HepG2 (cell line): Measurements from ENCODE around the gene NEIL1. TPM values are rescaled to one million over a fixed set of nuclear protein-coding genes. Genes with fewer than 3 reads are reported as not detected.
A peak's percentile ranks its signal among the peaks of the same experiment; 100 is the strongest.

Experiments
- ATAC-seq: fragments of 200-7000 bp; cut with Tn5 transposase; 3 replicates; pipeline ENCODE4 v1.9.1; 2020; ENCODE audit warnings: mild to moderate bottlenecking, moderate library complexity
- BruUV-seq: library from RNA; stranded (reverse); fragments of 400-500 nt; replicated peaks from 2 replicates; lab custom pipeline; 2021; lab: Mats Ljungman, UMichigan
- CTCF ChIA-PET: fragments of 300-600 bp; formaldehyde crosslinking; extraction: SDS; loops from one replicate; lab custom pipeline; 2021; ENCODE audit warnings: low total read pairs, inconsistent platforms, low intra/inter-chr PET ratio; lab: Yijun Ruan, JAX
- POLR2A ChIA-PET: fragments of 350-600 bp; sonication (Branson Sonifier 250); formaldehyde crosslinking; loops from one replicate; lab custom pipeline; 2020; ENCODE audit warnings: antibody characterized with exemption, inconsistent platforms; lab: Yijun Ruan, JAX
- DNase-seq: peaks from one replicate; pipeline ENCODE4 v3.0.0-alpha.2; 2015; ENCODE audit warnings: low spot score
- FAIRE-seq: peaks from 3 replicates; lab custom pipeline; 2011; peaks lifted over from hg19 to GRCh38; lab: Jason Lieb, UNC
- H2AFZ ChIP-seq: one replicate; pipeline ENCODE4 v1.6.1; 2011; ENCODE audit warnings: low read length, inconsistent platforms
- H3K27ac ChIP-seq: fragments of 300-600 bp; 3 replicates; pipeline ENCODE4 v1.8.0; 2011; ENCODE audit warnings: mixed run types, mild to moderate bottlenecking, mixed read lengths, low read length, inconsistent platforms; ENCODE audit not compliant: insufficient read depth; ENCODE audit errors: extremely low read length
- H3K27me3 ChIP-seq, 2 experiments: fragments of 200-600 bp in 1 of 2; 2 replicates in 1 of 2; 3 replicates in 1 of 2; pipeline versions ENCODE4 v1.6.0 to v1.8.0; 2011; ENCODE audit warnings: low read length in 2 of 2, mild to moderate bottlenecking in 2 of 2, moderate library complexity in 2 of 2, inconsistent platforms in 1 of 2; ENCODE audit not compliant: insufficient read depth in 2 of 2, control insufficient read depth in 1 of 2
- H3K36me3 ChIP-seq, 2 experiments: fragments of 200-600 bp in 1 of 2; replicated peaks in 1 of 2; 2 replicates in 1 of 2; 3 replicates in 1 of 2; pipeline versions ENCODE4 v1.5.1 to v1.8.0; 2011; ENCODE audit warnings: low read length in 2 of 2, inconsistent platforms in 1 of 2; ENCODE audit not compliant: insufficient read depth in 2 of 2, control insufficient read depth in 1 of 2
- H3K4me1 ChIP-seq: 2 replicates; pipeline ENCODE4 v1.5.1; 2012; ENCODE audit warnings: low read length, inconsistent platforms; ENCODE audit not compliant: insufficient read depth
- H3K4me2 ChIP-seq: 2 replicates; pipeline ENCODE4 v1.6.0; 2011; ENCODE audit warnings: low read depth, low read length, inconsistent platforms
- H3K4me3 ChIP-seq, 3 experiments: fragments of 200-600 bp in 1 of 3; sonication (generic), shearing (Covaris generic) in 1 of 3; replicated peaks in 1 of 3; 2 replicates each; pipeline ENCODE4 v1.5.1; 2011 to 2016; ENCODE audit warnings: low read length in 3 of 3, inconsistent platforms in 2 of 3, low read depth in 2 of 3, mild to moderate bottlenecking in 2 of 3, control low read depth in 1 of 3, mixed read lengths in 1 of 3; ENCODE audit not compliant: insufficient read depth in 1 of 3
- H3K79me2 ChIP-seq: one replicate; pipeline ENCODE4 v1.6.1; 2011; ENCODE audit warnings: low read length, inconsistent platforms; ENCODE audit not compliant: insufficient read depth
- H3K9ac ChIP-seq: 2 replicates; pipeline ENCODE4 v1.6.0; 2011; ENCODE audit warnings: mild to moderate bottlenecking, low read depth, low read length, inconsistent platforms; ENCODE audit not compliant: insufficient read depth
- H3K9me3 ChIP-seq: 2 replicates; pipeline ENCODE4 v1.5.1; 2012; ENCODE audit warnings: mild to moderate bottlenecking, low read length
- H4K20me1 ChIP-seq: 2 replicates; pipeline ENCODE4 v1.6.0; 2011; ENCODE audit warnings: inconsistent platforms, mild to moderate bottlenecking, low read length, moderate library complexity; ENCODE audit not compliant: insufficient read depth
- CBX1 ChIP-seq: IDR thresholded peaks from one replicate; pipeline ENCODE4 v1.6.1; 2016; ENCODE audit warnings: antibody characterized with exemption, low read depth
- NCOA2 ChIP-seq: sonication (generic); formaldehyde crosslinking; IDR thresholded peaks from 2 replicates; pipeline ENCODE4 v1.8.0; 2022; ENCODE audit warnings: inconsistent platforms
- SMC3 ChIP-seq: IDR thresholded peaks from 2 replicates; pipeline ENCODE4 v1.6.1; 2011; ENCODE audit warnings: low read length, improper control_type of control experiment
- SNAPC4 ChIP-seq: sonication (generic); formaldehyde crosslinking; IDR thresholded peaks from 2 replicates; pipeline ENCODE4 v1.4.0; 2020; ENCODE audit warnings: mild to moderate bottlenecking, missing genetic modification reagents
- XRCC5 ChIP-seq: fragments of 200-400 bp; formaldehyde crosslinking; optimal IDR thresholded peaks from 2 replicates; pipeline ENCODE3; 2017; ENCODE audit warnings: mild to moderate bottlenecking, low read length
- ZFP90 ChIP-seq: sonication (generic); formaldehyde crosslinking; IDR thresholded peaks from 2 replicates; pipeline ENCODE4 v1.8.0; 2022; ENCODE audit warnings: missing genetic modification reagents, mild to moderate bottlenecking, inconsistent platforms, borderline replicate concordance
- ZNF276 ChIP-seq: sonication (generic); formaldehyde crosslinking; IDR thresholded peaks from 2 replicates; pipeline ENCODE4 v1.4.0; 2020; ENCODE audit warnings: mild to moderate bottlenecking, low read depth, missing genetic modification reagents
- ZSCAN22 ChIP-seq: sonication (generic); formaldehyde crosslinking; IDR thresholded peaks from 2 replicates; pipeline ENCODE4 v1.4.0; 2020; ENCODE audit warnings: mild to moderate bottlenecking, missing genetic modification reagents
- WGBS: methylation state at CpG from one replicate; pipeline ENCODE4 v1.1.6; 2017; ENCODE audit warnings: low lambda C conversion rate; 5-methylcytosine and 5-hydroxymethylcytosine counted together
- in situ Hi-C: cut with HindIII; loops from 2 replicates; pipeline ENCODE4 v1.10.0; 2017; ENCODE audit warnings: low pct_unique_long_range_greater_than_20kb; ENCODE audit not compliant: extremely low pct_ligation_motif_present
- intact Hi-C: fragments of 100-400 bp; cut with micrococcal nuclease; formaldehyde crosslinking; loops from one replicate; pipeline ENCODE4 v1.10.0; 2022; ENCODE audit not compliant: unreplicated experiment
- polyA plus RNA-seq, 8 experiments: library from polyadenylated mRNA; depleted of rRNA in 3 of 8; stranded (reverse) in 7 of 8; unstranded in 1 of 8; fragments of >200 nt; fragmentation: Illumina TruSeq in 4 of 8; extraction: Trizol in 4 of 8; gene quantifications; 2 replicates each; pipeline versions ENCODE4 v1.2.1 to v1.2.3, GENCODE V29; 2011 to 2016; ENCODE audit warnings: low read depth in 4 of 8, missing spikeins in 1 of 8, mixed read lengths in 1 of 8; ENCODE audit not compliant: insufficient read depth in 1 of 8
- total RNA-seq, 5 experiments: library from RNA; depleted of rRNA; stranded (reverse); fragments of >200 nt; fragmentation: Illumina TruSeq; extraction: Trizol; gene quantifications; 2 replicates each; pipeline ENCODE4 v1.2.3, GENCODE V29; 2016; ENCODE audit warnings: low read depth in 1 of 5
- TF ChIP-seq, protein P1 (sequence below): IDR thresholded peaks from 2 replicates; pipeline ENCODE4 v1.6.1; 2016; ENCODE audit warnings: low read depth
- TF ChIP-seq, protein P2 (sequence below): sonication (generic); formaldehyde crosslinking; IDR thresholded peaks from 2 replicates; pipeline ENCODE4 v1.4.0; 2020; ENCODE audit warnings: missing genetic modification reagents

The NEIL1 gene
- total and polyA plus RNA-seq, 2 of the 13 experiments (the other 11 are each of a cell fraction or from before 2014, with no cell fraction given): 10.4 to 15.5 TPM

DNA sequence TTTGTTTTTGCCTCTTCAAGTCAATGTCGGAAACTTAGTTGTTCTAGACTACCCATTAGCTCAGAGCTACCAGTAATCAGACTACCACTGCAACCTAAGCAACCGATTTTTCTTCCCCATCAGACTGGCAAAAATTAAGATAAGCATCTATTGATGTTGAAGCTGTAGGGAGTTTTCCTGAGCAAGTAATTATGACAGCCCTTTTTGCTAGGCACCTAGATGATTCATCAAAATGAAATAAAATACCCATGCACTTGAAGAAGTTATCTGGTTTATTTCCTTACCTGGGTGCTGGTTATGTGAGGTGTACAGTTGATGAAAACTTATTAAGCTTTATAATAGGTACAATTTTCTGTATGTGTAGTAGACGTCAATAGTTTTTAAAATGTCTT is 11.5 kb upstream of the NEIL1 start:
- in situ Hi-C loops: no loop called here
- no TSS peak for BruUV-seq

More for the DNA sequence above, 11.5 kb upstream of the NEIL1 start:
- H2AFZ ChIP-seq: peak overlapping the region; percentile 76
- peaks cover 22% of the 10 kb centered on the region for H3K4me1 ChIP-seq
- TF ChIP-seq XRCC5 (no peak), ZSCAN22 (CRISPR knock-in tag) (no peak), SNAPC4 (CRISPR knock-in tag) (no peak), CBX1 (no peak), ZNF276 (no peak), SMC3 (no peak), NCOA2 (no peak), ZFP90 (CRISPR knock-in tag) (no peak)
- TF ChIP-seq, protein P1, sequence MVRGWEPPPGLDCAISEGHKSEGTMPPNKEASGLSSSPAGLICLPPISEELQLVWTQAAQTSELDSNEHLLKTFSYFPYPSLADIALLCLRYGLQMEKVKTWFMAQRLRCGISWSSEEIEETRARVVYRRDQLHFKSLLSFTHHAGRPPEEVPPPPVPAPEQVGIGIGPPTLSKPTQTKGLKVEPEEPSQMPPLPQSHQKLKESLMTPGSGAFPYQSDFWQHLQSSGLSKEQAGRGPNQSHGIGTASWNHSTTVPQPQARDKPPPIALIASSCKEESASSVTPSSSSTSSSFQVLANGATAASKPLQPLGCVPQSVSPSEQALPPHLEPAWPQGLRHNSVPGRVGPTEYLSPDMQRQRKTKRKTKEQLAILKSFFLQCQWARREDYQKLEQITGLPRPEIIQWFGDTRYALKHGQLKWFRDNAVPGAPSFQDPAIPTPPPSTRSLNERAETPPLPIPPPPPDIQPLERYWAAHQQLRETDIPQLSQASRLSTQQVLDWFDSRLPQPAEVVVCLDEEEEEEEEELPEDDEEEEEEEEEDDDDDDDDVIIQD: no peak
- TF ChIP-seq, protein P2, sequence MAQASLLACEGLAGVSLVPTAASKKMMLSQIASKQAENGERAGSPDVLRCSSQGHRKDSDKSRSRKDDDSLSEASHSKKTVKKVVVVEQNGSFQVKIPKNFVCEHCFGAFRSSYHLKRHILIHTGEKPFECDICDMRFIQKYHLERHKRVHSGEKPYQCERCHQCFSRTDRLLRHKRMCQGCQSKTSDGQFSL: no peak
- TF ChIP-seq, all 625 proteins: peak for 0
- H3K27me3 ChIP-seq: no peaks in the 10 kb centered on the region
- 37% methylated on average over 3 of the region's 3 CpGs for WGBS
- ATAC-seq: no peak
- ChIA-PET CTCF (no interaction called here), POLR2A (interaction anchor here (1.3 to 2.0 kb wide), 3 partner anchors 12 to 305 kb away, joined by 6 to 10 read pairs (median 8); partner anchors contain the start of genes IMP3, MAN2C1 and NEIL1)
- H3K9ac ChIP-seq: peak overlapping the region; percentile 47
- no peak for FAIRE-seq
- no peak for DNase-seq
- no peaks in the 10 kb centered on the region for H4K20me1 ChIP-seq
- peak overlapping the region; percentile 99 for H3K4me2 ChIP-seq
- H3K9me3 ChIP-seq: no peaks in the 10 kb centered on the region
- peaks cover 0 to 3% of the 10 kb centered on the region in 2 experiments; a peak in 2 of 5 replicates for H3K36me3 ChIP-seq
- H3K27ac ChIP-seq: peak overlapping the region; percentile 78
- peaks cover 8% of the 10 kb centered on the region for H3K79me2 ChIP-seq
- intact Hi-C loops: no loop called here
- peak overlapping the region; percentile 73 to 83 (median 81) for H3K4me3 ChIP-seq
